ENCODE measurements around the gene PARD3. TPM values are rescaled to one million over a fixed set of nuclear protein-coding genes. Genes with fewer than 3 reads are reported as not detected.

PARD3 gene
- total RNA-seq, 1 experiment from 2014 or later = 154 TPM

DNA sequence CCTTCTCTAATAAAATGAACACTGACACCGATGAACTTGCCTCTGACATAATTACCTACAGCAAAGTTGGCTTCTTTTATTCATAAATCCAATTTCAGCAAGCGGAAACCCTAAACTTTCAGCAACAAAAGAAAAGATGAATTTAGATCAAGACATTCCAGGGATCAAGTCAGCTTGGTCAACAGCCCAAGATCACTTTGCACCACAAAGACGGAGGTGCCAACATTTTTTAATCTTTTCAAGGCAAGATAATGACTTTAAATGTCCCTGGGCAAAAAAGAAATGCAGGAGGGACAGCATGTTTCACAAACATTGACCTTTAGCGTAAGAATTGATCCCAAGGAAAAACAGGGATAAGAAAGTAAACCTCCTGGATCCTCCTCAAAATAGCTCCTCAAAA lies 636.9 kb downstream of the PARD3 start:
- H3K79me2 ChIP-seq (ENCODE audit: low read length) = no peaks in the 10 kb centered on the region
- H3K27me3 ChIP-seq (ENCODE audit: low read length) = no peaks in the 10 kb centered on the region
- no peak overlapping the region for H3K4me2 ChIP-seq (ENCODE audit: low read length)
- H3K4me3 ChIP-seq (ENCODE audit: low read length) = no peak overlapping the region
- H3K36me3 ChIP-seq (ENCODE audit: low read depth, low read length) = no peaks in the 10 kb centered on the region
- H3K4me1 ChIP-seq (ENCODE audit: insufficient read depth, low read length) = no peaks in the 10 kb centered on the region
- no peaks in the 10 kb centered on the region for H3K9me3 ChIP-seq (ENCODE audit: low read length)
- no peaks in the 10 kb centered on the region for H4K20me1 ChIP-seq (ENCODE audit: low read length)
- BruUV-seq (replicated peaks) = no TSS peak
- no peaks in the 10 kb centered on the region for H3F3A ChIP-seq (ENCODE audit: low read length, unreplicated experiment)
- POLR2A ChIA-PET (ENCODE audit: unreplicated experiment) = no interaction called here
- CTCF ChIA-PET = no interaction called here
- intact Hi-C loops (cut with micrococcal nuclease) = no loop called here
- no peak for ATAC-seq
- H2AFZ ChIP-seq (ENCODE audit: low read length) = no peak overlapping the region
- TF ChIP-seq EZH2 (IDR thresholded peaks at IDR 0.05; ENCODE audit: low read length, unreplicated experiment) (no peak), EZH2phosphoT487 (IDR thresholded peaks at IDR 0.05; ENCODE audit: borderline replicate concordance, low read length) (no peak)
- TF ChIP-seq, protein P1, sequence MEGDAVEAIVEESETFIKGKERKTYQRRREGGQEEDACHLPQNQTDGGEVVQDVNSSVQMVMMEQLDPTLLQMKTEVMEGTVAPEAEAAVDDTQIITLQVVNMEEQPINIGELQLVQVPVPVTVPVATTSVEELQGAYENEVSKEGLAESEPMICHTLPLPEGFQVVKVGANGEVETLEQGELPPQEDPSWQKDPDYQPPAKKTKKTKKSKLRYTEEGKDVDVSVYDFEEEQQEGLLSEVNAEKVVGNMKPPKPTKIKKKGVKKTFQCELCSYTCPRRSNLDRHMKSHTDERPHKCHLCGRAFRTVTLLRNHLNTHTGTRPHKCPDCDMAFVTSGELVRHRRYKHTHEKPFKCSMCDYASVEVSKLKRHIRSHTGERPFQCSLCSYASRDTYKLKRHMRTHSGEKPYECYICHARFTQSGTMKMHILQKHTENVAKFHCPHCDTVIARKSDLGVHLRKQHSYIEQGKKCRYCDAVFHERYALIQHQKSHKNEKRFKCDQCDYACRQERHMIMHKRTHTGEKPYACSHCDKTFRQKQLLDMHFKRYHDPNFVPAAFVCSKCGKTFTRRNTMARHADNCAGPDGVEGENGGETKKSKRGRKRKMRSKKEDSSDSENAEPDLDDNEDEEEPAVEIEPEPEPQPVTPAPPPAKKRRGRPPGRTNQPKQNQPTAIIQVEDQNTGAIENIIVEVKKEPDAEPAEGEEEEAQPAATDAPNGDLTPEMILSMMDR (conservative IDR thresholded peaks at IDR 0.05; ENCODE audit: low read depth, low read length) = no peak
- no peak overlapping the region for H3K9ac ChIP-seq (ENCODE audit: low read length)
- H3K27ac ChIP-seq (ENCODE audit: low read length) = no peak overlapping the region
- no peak for DNase-seq
- no peaks in the 10 kb centered on the region for H3K9me2 ChIP-seq (replicated peaks; ENCODE audit: low read length)

DNA sequence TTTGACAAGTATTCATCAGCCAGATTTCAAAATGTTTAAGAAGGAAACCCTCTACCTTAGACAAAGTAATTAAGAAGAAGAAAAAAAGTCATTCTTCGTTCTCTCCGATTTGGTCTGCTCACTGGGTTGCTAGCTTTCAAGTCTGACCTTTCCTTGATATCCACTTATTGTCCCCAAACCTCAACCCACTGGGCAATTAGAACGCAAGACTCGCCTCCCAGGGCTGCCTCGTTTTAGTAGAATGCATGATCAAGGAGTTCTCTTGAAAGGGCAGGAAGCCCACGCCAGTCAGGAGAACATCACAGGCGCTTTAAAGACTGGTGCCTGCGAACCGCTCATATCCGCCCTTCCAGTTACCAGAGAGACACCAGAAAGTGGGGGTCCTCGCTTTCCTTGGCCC lies 637.7 kb downstream of the PARD3 start:
- DNase-seq (no peak), ATAC-seq (no peak)
- intact Hi-C loops (cut with micrococcal nuclease) = no loop called here
- H3K9ac ChIP-seq (ENCODE audit: low read length) = no peak overlapping the region
- ChIA-PET CTCF (no interaction called here), POLR2A (ENCODE audit: unreplicated experiment) (no interaction called here)
- no peaks in the 10 kb centered on the region for H3K36me3 ChIP-seq (ENCODE audit: low read depth, low read length)
- H3F3A ChIP-seq (ENCODE audit: low read length, unreplicated experiment) = no peaks in the 10 kb centered on the region
- H3K9me2 ChIP-seq (replicated peaks; ENCODE audit: low read length) = no peaks in the 10 kb centered on the region
- H4K20me1 ChIP-seq (ENCODE audit: low read length) = no peaks in the 10 kb centered on the region
- no peak overlapping the region for H3K27ac ChIP-seq (ENCODE audit: low read length)
- no peak overlapping the region for H2AFZ ChIP-seq (ENCODE audit: low read length)
- TF ChIP-seq, protein P1 (conservative IDR thresholded peaks at IDR 0.05; ENCODE audit: low read depth, low read length) = no peak
- TF ChIP-seq EZH2phosphoT487 (IDR thresholded peaks at IDR 0.05; ENCODE audit: borderline replicate concordance, low read length) = no peak
- no peak for TF ChIP-seq EZH2 (IDR thresholded peaks at IDR 0.05; ENCODE audit: low read length, unreplicated experiment)
- H3K4me1 ChIP-seq (ENCODE audit: insufficient read depth, low read length) = peaks cover 7% of the 10 kb centered on the region
- no peaks in the 10 kb centered on the region for H3K9me3 ChIP-seq (ENCODE audit: low read length)
- H3K79me2 ChIP-seq (ENCODE audit: low read length) = no peaks in the 10 kb centered on the region
- H3K4me3 ChIP-seq (ENCODE audit: low read length) = no peak overlapping the region
- no TSS peak for BruUV-seq (replicated peaks)
- H3K4me2 ChIP-seq (ENCODE audit: low read length) = no peak overlapping the region
- no peaks in the 10 kb centered on the region for H3K27me3 ChIP-seq (ENCODE audit: low read length)

DNA sequence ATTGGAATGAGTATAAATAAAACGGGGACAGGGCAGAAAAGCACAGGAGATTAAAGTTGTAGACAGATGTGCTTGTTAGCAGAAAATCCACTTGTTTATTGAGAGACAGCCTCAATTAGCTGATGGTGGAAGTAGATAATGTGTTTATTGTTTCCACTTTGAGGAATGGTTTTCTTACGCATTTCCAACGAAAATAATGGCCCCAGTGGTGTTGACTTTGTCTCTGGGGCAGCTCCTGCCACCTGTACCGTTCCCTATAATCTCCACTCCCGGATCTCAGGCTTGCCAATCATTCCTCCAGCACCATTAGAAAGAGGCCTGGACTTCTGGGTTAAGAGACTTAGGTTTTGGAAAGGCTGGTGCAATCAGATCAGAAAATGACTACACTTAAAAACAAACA lies 638.7 kb downstream of the PARD3 start:
- intact Hi-C loops (cut with micrococcal nuclease) = no loop called here
- H3K4me1 ChIP-seq (ENCODE audit: insufficient read depth, low read length) = peaks cover 18% of the 10 kb centered on the region
- H3K36me3 ChIP-seq (ENCODE audit: low read depth, low read length) = no peaks in the 10 kb centered on the region
- BruUV-seq (replicated peaks) = no TSS peak
- ChIA-PET CTCF (interaction anchor here (0.7 kb wide), 1 partner anchor 337 kb away, joined by 3 read pairs; no protein-coding TSS in a partner anchor), POLR2A (ENCODE audit: unreplicated experiment) (no interaction called here)
- no peaks in the 10 kb centered on the region for H3K27me3 ChIP-seq (ENCODE audit: low read length)
- H3K9me2 ChIP-seq (replicated peaks; ENCODE audit: low read length) = no peaks in the 10 kb centered on the region
- H3F3A ChIP-seq (ENCODE audit: low read length, unreplicated experiment) = no peaks in the 10 kb centered on the region
- no peak overlapping the region for H3K27ac ChIP-seq (ENCODE audit: low read length)
- H3K79me2 ChIP-seq (ENCODE audit: low read length) = no peaks in the 10 kb centered on the region
- ATAC-seq (no peak), DNase-seq (no peak)
- no peaks in the 10 kb centered on the region for H3K9me3 ChIP-seq (ENCODE audit: low read length)
- no peaks in the 10 kb centered on the region for H4K20me1 ChIP-seq (ENCODE audit: low read length)
- no peak overlapping the region for H3K4me2 ChIP-seq (ENCODE audit: low read length)
- no peak overlapping the region for H3K4me3 ChIP-seq (ENCODE audit: low read length)
- TF ChIP-seq EZH2 (IDR thresholded peaks at IDR 0.05; ENCODE audit: low read length, unreplicated experiment) (no peak), EZH2phosphoT487 (IDR thresholded peaks at IDR 0.05; ENCODE audit: borderline replicate concordance, low read length) (no peak)
- TF ChIP-seq, protein P1 (conservative IDR thresholded peaks at IDR 0.05; ENCODE audit: low read depth, low read length) = no peak
- H3K9ac ChIP-seq (ENCODE audit: low read length) = no peak overlapping the region
- H2AFZ ChIP-seq (ENCODE audit: low read length) = no peak overlapping the region
